H1 (cell line): ENCODE data around the gene NEMF. TPM values are rescaled to one million over a fixed set of nuclear protein-coding genes. Genes with fewer than 3 reads are reported as not detected.

Experiments
- ASH2L ChIP-seq: fragments of 200-600, 300-600 bp; sonication (generic); IDR thresholded peaks from one replicate; pipeline ENCODE4 v1.7.1; 2017; ENCODE audit warnings: low read length
- CREB1 ChIP-seq: IDR thresholded peaks from 2 replicates; pipeline ENCODE4 v1.6.1; 2012; ENCODE audit warnings: inconsistent platforms
- POLR2A ChIP-seq, 2 experiments: IDR thresholded peaks; 1 replicate in 1 of 2; 2 replicates in 1 of 2; pipeline ENCODE4 v1.6.1; 2011; ENCODE audit warnings: low read depth in 2 of 2, low read length in 2 of 2, mild to moderate bottlenecking in 2 of 2; ENCODE audit errors: control extremely low read depth in 1 of 2
- SAP30 ChIP-seq: fragments of 300-600 bp; sonication (generic); IDR thresholded peaks from 2 replicates; pipeline ENCODE4 v1.7.1; 2012; ENCODE audit warnings: low read length, moderate library complexity, mild to moderate bottlenecking, inconsistent platforms; ENCODE audit not compliant: insufficient read depth, insufficient replicate concordance
- SIN3A ChIP-seq, 2 experiments: IDR thresholded peaks in 1 of 2; conservative IDR thresholded peaks in 1 of 2; 2 replicates each; pipeline ENCODE4 v1.6.1; 2011 to 2012; ENCODE audit warnings: low read length in 2 of 2, improper control_type of control experiment in 1 of 2, low read depth in 1 of 2, mild to moderate bottlenecking in 1 of 2
- polyA plus RNA-seq, 7 experiments: library from polyadenylated mRNA; depleted of rRNA in 3 of 7; stranded (reverse) in 5 of 7; unstranded in 2 of 7; fragments of >200 nt in 5 of 7; fragments of 200-250 nt in 2 of 7; gene quantifications; 1 replicate in 5 of 7; 2 replicates in 1 of 7; 4 replicates in 1 of 7; pipeline versions ENCODE4 v1.2.1 to v1.2.3, GENCODE V29; 2011 to 2013; ENCODE audit warnings: missing spikeins in 2 of 7, mixed read lengths in 2 of 7
- total RNA-seq: library from RNA; stranded (reverse); fragmentation: NEBNext Ultra II Directional; extraction: Animal tissue kit (Norgen Biotek cat#: 25700); gene quantifications from 2 replicates; pipeline ENCODE4 v1.2.1, GENCODE V29; 2021
- TF ChIP-seq, protein P1 (sequence below): IDR thresholded peaks from 2 replicates; pipeline ENCODE4 v1.6.1; 2012; ENCODE audit warnings: inconsistent platforms
- TF ChIP-seq, protein P2 (sequence below): IDR thresholded peaks from 2 replicates; pipeline ENCODE4 v1.6.1; 2011; ENCODE audit warnings: low read depth, mild to moderate bottlenecking, low read length; ENCODE audit not compliant: insufficient read depth

The NEMF gene
- total and polyA plus RNA-seq, 2 of the 8 experiments (the other 6 are each of a cell fraction or from before 2014, with no cell fraction given): 8.3 to 45.5 TPM

DNA sequence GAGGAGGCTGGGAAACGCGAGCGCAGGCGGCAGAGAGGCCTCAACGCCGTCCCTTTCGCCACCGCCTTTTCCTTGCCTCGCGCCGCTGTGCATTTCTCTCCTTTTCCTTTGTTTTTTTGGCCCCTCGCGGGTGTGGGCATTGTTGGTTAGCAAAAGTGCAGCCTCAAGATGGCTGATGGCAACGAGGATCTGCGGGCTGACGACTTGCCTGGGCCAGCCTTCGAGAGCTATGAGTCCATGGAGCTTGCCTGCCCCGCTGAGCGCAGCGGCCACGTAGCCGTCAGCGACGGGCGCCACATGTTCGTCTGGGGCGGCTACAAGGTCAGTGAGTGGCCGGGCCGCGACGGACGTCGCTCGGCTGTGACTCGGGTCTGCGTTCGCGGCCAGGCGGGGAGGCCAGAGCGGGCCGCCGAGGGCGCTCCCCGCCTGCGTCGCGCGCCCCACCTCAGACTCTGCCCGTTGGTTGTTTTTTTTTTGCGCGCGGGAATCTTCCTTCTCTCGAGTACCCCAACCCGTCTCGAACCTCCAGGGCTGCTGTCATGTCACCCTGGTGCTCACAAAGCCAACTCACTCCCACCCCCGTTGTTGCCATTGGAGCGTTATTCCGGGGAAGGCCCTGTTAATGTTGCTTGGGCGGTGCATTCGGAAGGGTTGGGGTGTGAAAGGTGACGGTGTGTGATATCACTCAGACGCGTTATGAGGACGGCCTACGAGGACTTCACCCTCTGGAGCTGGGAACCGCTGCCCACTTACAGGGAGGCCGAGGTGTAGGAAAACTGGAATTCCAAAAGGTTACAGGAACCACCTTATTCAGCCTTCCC, 84.1 kb downstream of the NEMF start (continued):
- peak; percentile 83 for TF ChIP-seq ASH2L
- peak; percentile 40 for TF ChIP-seq SAP30
- peak; percentile 16 to 86; a peak in 1 of 3 replicates for TF ChIP-seq POLR2A (IDR thresholded peaks at IDR 0.05; ENCODE audit: control extremely low read depth in 1 of 2, low read depth in 2 of 2, low read length in 2 of 2)
- TF ChIP-seq, protein P1, sequence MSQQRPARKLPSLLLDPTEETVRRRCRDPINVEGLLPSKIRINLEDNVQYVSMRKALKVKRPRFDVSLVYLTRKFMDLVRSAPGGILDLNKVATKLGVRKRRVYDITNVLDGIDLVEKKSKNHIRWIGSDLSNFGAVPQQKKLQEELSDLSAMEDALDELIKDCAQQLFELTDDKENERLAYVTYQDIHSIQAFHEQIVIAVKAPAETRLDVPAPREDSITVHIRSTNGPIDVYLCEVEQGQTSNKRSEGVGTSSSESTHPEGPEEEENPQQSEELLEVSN: peak; percentile 39; the same call in 1 of the 2 replicates
- TF ChIP-seq, protein P2, sequence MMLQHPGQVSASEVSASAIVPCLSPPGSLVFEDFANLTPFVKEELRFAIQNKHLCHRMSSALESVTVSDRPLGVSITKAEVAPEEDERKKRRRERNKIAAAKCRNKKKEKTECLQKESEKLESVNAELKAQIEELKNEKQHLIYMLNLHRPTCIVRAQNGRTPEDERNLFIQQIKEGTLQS: no peak
- TF ChIP-seq CREB1: peak; percentile 92
- TF ChIP-seq SIN3A (conservative IDR thresholded peaks at IDR 0.05 in 1 of 2, IDR thresholded peaks at IDR 0.05 in 1 of 2; ENCODE audit: low read depth in 1 of 2, low read length in 2 of 2): peak; percentile 48 to 52; a peak in 1 of 4 replicates
